HCT116 (cell line): ENCODE data around the gene GMEB1. TPM values are rescaled to one million over a fixed set of nuclear protein-coding genes. Genes with fewer than 3 reads are reported as not detected.

ENCODE experiments used
- ATAC-seq: fragments of 200-7000 bp; cut with Tn5 transposase; 2 replicates; pipeline ENCODE4 v1.9.1; 2020; ENCODE audit warnings: mild to moderate bottlenecking, moderate library complexity
- BruUV-seq: library from RNA; stranded (reverse); fragments of 400-500 nt; replicated peaks from 2 replicates; lab custom pipeline; 2021; lab: Mats Ljungman, UMichigan
- CTCF ChIA-PET: fragments of 300-600 bp; sonication (Branson Sonifier 250); formaldehyde crosslinking; loops from one replicate; lab custom pipeline; 2021; ENCODE audit warnings: antibody characterized with exemption; lab: Charles Lee
- POLR2A ChIA-PET: fragments of 300-600, 350-600 bp; sonication (Branson Sonifier 250); formaldehyde crosslinking; loops from one replicate; lab custom pipeline; 2021; ENCODE audit warnings: antibody characterized with exemption; lab: Charles Lee
- RAD21 ChIA-PET, 2 experiments: fragments of 300-600 bp; sonication (Branson Sonifier 250); formaldehyde crosslinking; loops; one replicate each; lab custom pipeline; 2023; ENCODE audit warnings: low total read pairs in 2 of 2; ENCODE audit not compliant: uncharacterized antibody in 2 of 2, unreplicated experiment in 2 of 2, low non-redundant PET in 1 of 2; lab: Charles Lee
- DNase-seq: peaks from one replicate; pipeline ENCODE4 v3.0.0-alpha.2; 2010; ENCODE audit warnings: low read depth, low spot score
- H2AFZ ChIP-seq: fragments of 200-600 bp; shearing (Covaris generic), sonication (generic); 2 replicates; pipeline ENCODE4 v1.6.1; 2017; ENCODE audit warnings: low read depth, mixed run types, mixed read lengths, antibody characterized with exemption, low read length; ENCODE audit not compliant: poor library complexity, severe bottlenecking
- H3K27ac ChIP-seq: 2 replicates; pipeline ENCODE4 v1.5.1; 2012; ENCODE audit warnings: low read depth, low read length
- H3K27me3 ChIP-seq: fragments of 200-600 bp; sonication (generic); 2 replicates; pipeline ENCODE4 v1.6.1; 2016; ENCODE audit warnings: mixed run types, low read length, mixed read lengths; ENCODE audit not compliant: insufficient read depth
- H3K36me3 ChIP-seq, 2 experiments: fragments of 200-500 bp in 1 of 2; fragments of 200-600 bp in 1 of 2; sonication (Bioruptor generic) in 1 of 2; sonication (generic) in 1 of 2; 2 replicates each; pipeline versions ENCODE4 v1.5.1 to v1.6.1; 2014 to 2016; ENCODE audit warnings: low read length in 2 of 2, inconsistent platforms in 1 of 2, mixed read lengths in 1 of 2, mixed run types in 1 of 2; ENCODE audit not compliant: insufficient read depth in 2 of 2, control insufficient read depth in 1 of 2
- H3K4me1 ChIP-seq, 2 experiments: fragments of 200-600 bp in 1 of 2; sonication (generic) in 1 of 2; 2 replicates each; pipeline versions ENCODE4 v1.5.1 to v1.6.1; 2012 to 2017; ENCODE audit warnings: low read length in 2 of 2, inconsistent platforms in 1 of 2, mild to moderate bottlenecking in 1 of 2, mixed read lengths in 1 of 2, mixed run types in 1 of 2, moderate library complexity in 1 of 2; ENCODE audit not compliant: insufficient read depth in 2 of 2, control insufficient read depth in 1 of 2
- H3K4me2 ChIP-seq: fragments of 200-600 bp; sonication (generic); 2 replicates; pipeline ENCODE4 v1.6.1; 2017; ENCODE audit warnings: mixed run types, low read length, mixed read lengths
- H3K4me3 ChIP-seq, 2 experiments: fragments of 200-600 bp in 1 of 2; sonication (generic) in 1 of 2; replicated peaks in 1 of 2; 2 replicates each; pipeline ENCODE4 v1.5.1; 2011 to 2016; ENCODE audit warnings: low read length in 2 of 2, control low read depth in 1 of 2, low read depth in 1 of 2, mild to moderate bottlenecking in 1 of 2, mixed read lengths in 1 of 2, mixed run types in 1 of 2
- H3K79me2 ChIP-seq: fragments of 200-600 bp; sonication (generic); 2 replicates; pipeline ENCODE4 v1.6.1; 2017; ENCODE audit warnings: mild to moderate bottlenecking, mixed run types, low read length, moderate library complexity, mixed read lengths; ENCODE audit not compliant: insufficient read depth
- H3K9ac ChIP-seq: fragments of 200-600 bp; sonication (generic); 2 replicates; pipeline ENCODE4 v1.6.1; 2016; ENCODE audit warnings: low read length, mixed read lengths
- H3K9me2 ChIP-seq: fragments of 200-600 bp; sonication (generic), shearing (Covaris generic); 2 replicates; pipeline ENCODE4 v1.6.1; 2017; ENCODE audit warnings: mixed run types, mild to moderate bottlenecking, moderate library complexity; ENCODE audit not compliant: insufficient read depth
- H3K9me3 ChIP-seq, 2 experiments: fragments of 200-500 bp in 1 of 2; fragments of 200-600 bp in 1 of 2; sonication (Bioruptor generic) in 1 of 2; sonication (generic) in 1 of 2; 2 replicates each; pipeline ENCODE4 v1.6.1; 2014 to 2017; ENCODE audit warnings: low read length in 2 of 2, mixed read lengths in 2 of 2, inconsistent platforms in 1 of 2, low read depth in 1 of 2, mild to moderate bottlenecking in 1 of 2, mixed run types in 1 of 2, moderate library complexity in 1 of 2; ENCODE audit not compliant: control insufficient read depth in 1 of 2, insufficient read depth in 1 of 2
- H4K20me1 ChIP-seq: fragments of 200-600 bp; sonication (generic), shearing (Covaris generic); 2 replicates; pipeline ENCODE4 v1.6.1; 2017; ENCODE audit warnings: mixed run types, mild to moderate bottlenecking, moderate library complexity; ENCODE audit not compliant: insufficient read depth
- FOSL1 ChIP-seq: IDR thresholded peaks from 2 replicates; pipeline ENCODE4 v1.6.1; 2012; ENCODE audit warnings: low read depth
- RAD21 ChIP-seq: IDR thresholded peaks from 2 replicates; pipeline ENCODE4 v1.6.1; 2012; ENCODE audit warnings: low read depth, mild to moderate bottlenecking
- intact Hi-C: fragments of 100-400 bp; cut with micrococcal nuclease; formaldehyde crosslinking; loops from 2 replicates; pipeline ENCODE4 v1.10.0; 2022
- total RNA-seq: library from RNA; stranded (reverse); gene quantifications from one replicate; pipeline ENCODE4 v1.2.1, GENCODE V29; 2021; ENCODE audit not compliant: unreplicated experiment
- TF ChIP-seq, protein P1 (sequence below), 3 experiments: fragments of 200-600 bp in 1 of 3; sonication (generic) in 1 of 3; IDR thresholded peaks in 2 of 3; conservative IDR thresholded peaks in 1 of 3; 2 replicates each; pipeline ENCODE4 v1.5.1; 2012 to 2017; ENCODE audit warnings: low read depth in 2 of 3, low read length in 2 of 3, antibody characterized with exemption in 1 of 3, borderline replicate concordance in 1 of 3, control low read depth in 1 of 3, mild to moderate bottlenecking in 1 of 3, mixed read lengths in 1 of 3, mixed run types in 1 of 3, moderate library complexity in 1 of 3; ENCODE audit not compliant: insufficient read depth in 1 of 3
- TF ChIP-seq, protein P2 (sequence below): IDR thresholded peaks from 2 replicates; pipeline ENCODE4 v1.6.1; 2011; ENCODE audit warnings: mild to moderate bottlenecking, low read length, moderate library complexity; ENCODE audit not compliant: insufficient replicate concordance; ENCODE audit errors: extremely low read depth
- TF ChIP-seq, protein P3 (sequence below): IDR thresholded peaks from 2 replicates; pipeline ENCODE4 v1.6.1; 2012

Gene GMEB1
- total RNA-seq, 1 experiment from 2014 or later: 19.8 TPM

DNA sequence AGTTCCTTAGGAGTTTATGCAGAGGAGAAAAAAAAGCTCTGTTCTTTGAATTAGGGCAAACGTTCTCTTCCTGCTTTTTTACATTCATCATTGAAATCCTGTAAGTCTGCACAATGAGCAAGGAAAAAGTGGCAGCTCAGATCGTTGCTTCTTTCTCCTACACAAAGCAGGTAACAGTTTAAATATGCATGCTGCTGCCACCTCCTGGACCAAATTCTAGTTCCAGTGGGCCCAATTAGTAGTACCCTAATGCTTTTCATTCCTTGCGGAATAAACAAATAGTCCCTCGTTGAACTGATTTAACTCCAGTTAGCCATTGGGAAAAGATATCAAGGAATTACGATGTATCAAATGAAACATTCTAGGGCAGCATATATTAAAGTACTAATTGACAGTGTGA lies 88.3 kb downstream of the GMEB1 start:
- RAD21 ChIA-PET: no interaction called here
- Histone ChIP-seq H3K4me3 (no peak overlapping the region), H2AFZ (no peak overlapping the region), H3K9me2 (no peaks in the 10 kb centered on the region), H3K9ac (no peak overlapping the region), H3K4me2 (no peak overlapping the region), H3K9me3 (no peaks in the 10 kb centered on the region), H3K27ac (no peak overlapping the region), H3K79me2 (peaks cover 100% of the 10 kb centered on the region), H3K4me1 (no peaks in the 10 kb centered on the region; a peak in 2 of 4 replicates), H3K27me3 (no peaks in the 10 kb centered on the region), H4K20me1 (peaks cover 63% of the 10 kb centered on the region; the same call in 1 of the 2 replicates), H3K36me3 (peaks cover 18 to 39% of the 10 kb centered on the region in 2 experiments)
- TF ChIP-seq RAD21: peak; percentile 27; the same call in 1 of the 2 replicates
- TF ChIP-seq, protein P1, sequence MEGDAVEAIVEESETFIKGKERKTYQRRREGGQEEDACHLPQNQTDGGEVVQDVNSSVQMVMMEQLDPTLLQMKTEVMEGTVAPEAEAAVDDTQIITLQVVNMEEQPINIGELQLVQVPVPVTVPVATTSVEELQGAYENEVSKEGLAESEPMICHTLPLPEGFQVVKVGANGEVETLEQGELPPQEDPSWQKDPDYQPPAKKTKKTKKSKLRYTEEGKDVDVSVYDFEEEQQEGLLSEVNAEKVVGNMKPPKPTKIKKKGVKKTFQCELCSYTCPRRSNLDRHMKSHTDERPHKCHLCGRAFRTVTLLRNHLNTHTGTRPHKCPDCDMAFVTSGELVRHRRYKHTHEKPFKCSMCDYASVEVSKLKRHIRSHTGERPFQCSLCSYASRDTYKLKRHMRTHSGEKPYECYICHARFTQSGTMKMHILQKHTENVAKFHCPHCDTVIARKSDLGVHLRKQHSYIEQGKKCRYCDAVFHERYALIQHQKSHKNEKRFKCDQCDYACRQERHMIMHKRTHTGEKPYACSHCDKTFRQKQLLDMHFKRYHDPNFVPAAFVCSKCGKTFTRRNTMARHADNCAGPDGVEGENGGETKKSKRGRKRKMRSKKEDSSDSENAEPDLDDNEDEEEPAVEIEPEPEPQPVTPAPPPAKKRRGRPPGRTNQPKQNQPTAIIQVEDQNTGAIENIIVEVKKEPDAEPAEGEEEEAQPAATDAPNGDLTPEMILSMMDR (IDR thresholded peaks at IDR 0.05 in 2 of 3, conservative IDR thresholded peaks at IDR 0.05 in 1 of 3; ENCODE audit: borderline replicate concordance in 1 of 3, insufficient read depth in 1 of 3, low read depth in 2 of 3, low read length in 2 of 3): peak in 2 of 3 experiments; percentile 32 to 37; a peak in 4 of 6 replicates
- no peak for TF ChIP-seq FOSL1
- TF ChIP-seq, protein P2, sequence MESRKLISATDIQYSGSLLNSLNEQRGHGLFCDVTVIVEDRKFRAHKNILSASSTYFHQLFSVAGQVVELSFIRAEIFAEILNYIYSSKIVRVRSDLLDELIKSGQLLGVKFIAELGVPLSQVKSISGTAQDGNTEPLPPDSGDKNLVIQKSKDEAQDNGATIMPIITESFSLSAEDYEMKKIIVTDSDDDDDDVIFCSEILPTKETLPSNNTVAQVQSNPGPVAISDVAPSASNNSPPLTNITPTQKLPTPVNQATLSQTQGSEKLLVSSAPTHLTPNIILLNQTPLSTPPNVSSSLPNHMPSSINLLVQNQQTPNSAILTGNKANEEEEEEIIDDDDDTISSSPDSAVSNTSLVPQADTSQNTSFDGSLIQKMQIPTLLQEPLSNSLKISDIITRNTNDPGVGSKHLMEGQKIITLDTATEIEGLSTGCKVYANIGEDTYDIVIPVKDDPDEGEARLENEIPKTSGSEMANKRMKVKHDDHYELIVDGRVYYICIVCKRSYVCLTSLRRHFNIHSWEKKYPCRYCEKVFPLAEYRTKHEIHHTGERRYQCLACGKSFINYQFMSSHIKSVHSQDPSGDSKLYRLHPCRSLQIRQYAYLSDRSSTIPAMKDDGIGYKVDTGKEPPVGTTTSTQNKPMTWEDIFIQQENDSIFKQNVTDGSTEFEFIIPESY: no peak
- TF ChIP-seq, protein P3, sequence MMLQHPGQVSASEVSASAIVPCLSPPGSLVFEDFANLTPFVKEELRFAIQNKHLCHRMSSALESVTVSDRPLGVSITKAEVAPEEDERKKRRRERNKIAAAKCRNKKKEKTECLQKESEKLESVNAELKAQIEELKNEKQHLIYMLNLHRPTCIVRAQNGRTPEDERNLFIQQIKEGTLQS: no peak
- DNase-seq (no peak), ATAC-seq (no peak; the same call in 1 of the 2 replicates)
- intact Hi-C loops: no loop called here
- POLR2A ChIA-PET: no interaction called here
- CTCF ChIA-PET: no interaction called here
- no TSS peak for BruUV-seq
